Suprapubic skin (tissue), 4 donors: ENCODE data around the gene MRPS7. TPM values are rescaled to one million over a fixed set of nuclear protein-coding genes. Genes with fewer than 3 reads are reported as not detected.
"Not testable (repeated sequence)": the region's sequence is repeated elsewhere in the genome, so short reads cannot be mapped to it uniquely, and the experiment has no call there.

Source experiments
- DNase-seq, 2 donors: peaks; one replicate each; pipeline ENCODE4 v3.0.0-alpha.2; 2019; ENCODE audit warnings: low spot score in 2 of 2
- H3K27ac ChIP-seq: fragments of 200-600 bp; sonication (generic); one replicate; pipeline ENCODE4 v1.5.1; 2019
- H3K27me3 ChIP-seq: fragments of 200-600 bp; sonication (generic); one replicate; pipeline ENCODE4 v1.5.1; 2019
- H3K36me3 ChIP-seq: fragments of 200-600 bp; sonication (generic); one replicate; pipeline ENCODE4 v1.5.1; 2019
- H3K4me1 ChIP-seq: fragments of 200-600 bp; sonication (generic); one replicate; pipeline ENCODE4 v1.5.1; 2019
- H3K4me3 ChIP-seq: fragments of 200-600 bp; sonication (generic); one replicate; pipeline ENCODE4 v1.5.1; 2019; ENCODE audit warnings: mild to moderate bottlenecking
- H3K9me3 ChIP-seq: fragments of 200-600 bp; sonication (generic); one replicate; pipeline ENCODE4 v1.5.1; 2019
- CTCF ChIP-seq, 2 donors: fragments of 200-600 bp in 1 of 2; fragments of 450-650 bp in 1 of 2; sonication (generic) in 1 of 2; IDR thresholded peaks; one replicate each; pipeline ENCODE4 v1.5.1; 2016 to 2019; ENCODE audit warnings: antibody characterized with exemption in 2 of 2, mild to moderate bottlenecking in 1 of 2, moderate library complexity in 1 of 2
- EP300 ChIP-seq: sonication (generic); formaldehyde crosslinking; IDR thresholded peaks from one replicate; pipeline ENCODE4 v1.6.1; 2017; ENCODE audit warnings: antibody characterized with exemption
- POLR2A ChIP-seq, 2 donors: fragments of 450-650 bp; IDR thresholded peaks; one replicate each; pipeline ENCODE4 v1.6.1; 2017; ENCODE audit warnings: antibody characterized with exemption in 2 of 2, mild to moderate bottlenecking in 2 of 2, moderate library complexity in 2 of 2
- POLR2AphosphoS5 ChIP-seq, 3 donors: sonication (generic); formaldehyde crosslinking; IDR thresholded peaks; one replicate each; pipeline ENCODE4 v1.6.1; 2017; ENCODE audit warnings: antibody characterized with exemption in 3 of 3
- WGBS: methylation state at CpG from one replicate; pipeline ENCODE4 v1.1.5; 2018; 5-methylcytosine and 5-hydroxymethylcytosine counted together
- total RNA-seq, 4 donors: library from RNA; depleted of rRNA; stranded (reverse); fragments of >200 nt; gene quantifications; one replicate each; pipeline ENCODE4 v1.1.0, GENCODE V29; 2016

MRPS7 gene
- total RNA-seq, 4 donors from 2014 or later, result 19.2 to 36.4 (median 29.0) TPM

GRCh38 chr17:75252039-75252816, 9.5 kb upstream of the MRPS7 start:
- no peak overlapping the region for H3K27ac ChIP-seq
- no peak for DNase-seq
- H3K4me1 ChIP-seq, result peaks cover 18% of the 10 kb centered on the region

GRCh38 chr17:75255954-75256698, 5.6 kb upstream of the MRPS7 start:
- not testable (repeated sequence) for H3K36me3 ChIP-seq, DNase-seq, H3K27me3 ChIP-seq, H3K4me3 ChIP-seq, H3K9me3 ChIP-seq
- WGBS, result 57% methylated on average over 11 of the region's 11 CpGs
- Histone ChIP-seq H3K4me1 (peaks cover 28% of the 10 kb centered on the region), H3K27ac (peak overlapping the region; percentile 48)

More at GRCh38 chr17:75252039-75252816, 9.5 kb upstream of the MRPS7 start:
- Histone ChIP-seq H3K36me3 (no peaks in the 10 kb centered on the region), H3K4me3 (no peak overlapping the region), H3K27me3 (no peaks in the 10 kb centered on the region), H3K9me3 (no peaks in the 10 kb centered on the region)
- 86% methylated on average over 8 of the region's 8 CpGs for WGBS
- no peak for TF ChIP-seq POLR2A (IDR thresholded peaks at IDR 0.05)
- no peak for TF ChIP-seq CTCF (IDR thresholded peaks at IDR 0.05)
- no peak for TF ChIP-seq EP300
- no peak for TF ChIP-seq POLR2AphosphoS5 (IDR thresholded peaks at IDR 0.05)

- H3K27me3 ChIP-seq, H3K9me3 ChIP-seq, H3K4me3 ChIP-seq, H3K27ac ChIP-seq, H3K36me3 ChIP-seq, DNase-seq: not testable (repeated sequence)
- H3K4me1 ChIP-seq, result peaks cover 30% of the 10 kb centered on the region
- 51% methylated on average over 2 of the region's 2 CpGs for WGBS
These were observed 4.5 kb upstream of the MRPS7 start for GRCh38 chr17:75257228-75257627.

GRCh38 chr17:75260641-75261335, 891 bp upstream of the MRPS7 start:
- Histone ChIP-seq H3K4me1 (peaks cover 38% of the 10 kb centered on the region), H3K4me3 (peak overlapping the region; percentile 91), H3K27me3 (no peaks in the 10 kb centered on the region), H3K9me3 (no peaks in the 10 kb centered on the region), H3K36me3 (peaks cover 16% of the 10 kb centered on the region), H3K27ac (peak overlapping the region; percentile 98)
- TF ChIP-seq POLR2AphosphoS5 (IDR thresholded peaks at IDR 0.05) (no peak), EP300 (no peak), CTCF (IDR thresholded peaks at IDR 0.05) (no peak), POLR2A (IDR thresholded peaks at IDR 0.05) (no peak)
- no peak for DNase-seq
- WGBS, result 1% methylated on average over 17 of the region's 31 CpGs

GRCh38 chr17:75262112-75262606, 480 bp downstream of the MRPS7 start:
- Histone ChIP-seq H3K27me3 (no peaks in the 10 kb centered on the region), H3K4me1 (peaks cover 40% of the 10 kb centered on the region), H3K4me3 (peak overlapping the region; percentile 91), H3K27ac (peak overlapping the region; percentile 98), H3K9me3 (no peaks in the 10 kb centered on the region), H3K36me3 (peaks cover 27% of the 10 kb centered on the region)
- no peak for DNase-seq
- WGBS, result 1% methylated on average over 19 of the region's 23 CpGs
- no peak for TF ChIP-seq POLR2AphosphoS5 (IDR thresholded peaks at IDR 0.05)
- TF ChIP-seq EP300, result no peak
- TF ChIP-seq CTCF (IDR thresholded peaks at IDR 0.05), result no peak
- no peak for TF ChIP-seq POLR2A (IDR thresholded peaks at IDR 0.05)

- peaks cover 27% of the 10 kb centered on the region for H3K36me3 ChIP-seq
- WGBS, result 98% methylated on average over 3 of the region's 4 CpGs
These were observed 1.4 kb downstream of the MRPS7 start for GRCh38 chr17:75263055-75263454.

More at GRCh38 chr17:75263055-75263454, 1.4 kb downstream of the MRPS7 start:
- Histone ChIP-seq H3K9me3 (no peaks in the 10 kb centered on the region), H3K27ac (no peak overlapping the region), H3K27me3 (no peaks in the 10 kb centered on the region), H3K4me1 (peaks cover 46% of the 10 kb centered on the region), H3K4me3 (no peak overlapping the region)
- DNase-seq, result no peak
- TF ChIP-seq CTCF (IDR thresholded peaks at IDR 0.05), result no peak
- TF ChIP-seq POLR2A (IDR thresholded peaks at IDR 0.05), result no peak
- TF ChIP-seq POLR2AphosphoS5 (IDR thresholded peaks at IDR 0.05), result no peak
- no peak for TF ChIP-seq EP300
